Measurements from ENCODE around the gene CHGA. TPM values are rescaled to one million over a fixed set of nuclear protein-coding genes. Genes with fewer than 3 reads are reported as not detected.

Gene CHGA
- total RNA-seq, 1 experiment from 2014 or later = 8.5 TPM

GRCh38 chr14:92969871-92970270, 46.9 kb downstream of the CHGA start:
- H3K27ac Mint-ChIP-seq = peak overlapping the region; percentile 74; the same call in 1 of the 2 replicates
- ChIA-PET POLR2A (no interaction called here), CTCF (interaction anchor here (0.7 to 1.9 kb wide), 7 partner anchors 15 to 162 kb away, joined by 3 to 14 read pairs (median 4); no protein-coding TSS in a partner anchor)
- peaks cover 46% of the 10 kb centered on the region for H3K4me1 Mint-ChIP-seq
- DNase-seq (ENCODE audit: low spot score) (no peak), ATAC-seq (no peak)
- H3K9me3 Mint-ChIP-seq = peaks cover 12% of the 10 kb centered on the region
- no peak for TF ChIP-seq E2F4 (CRISPR knock-in tag; IDR thresholded peaks at IDR 0.05; ENCODE audit: borderline replicate concordance, low read depth)
- no peak overlapping the region for H3K4me3 Mint-ChIP-seq
- H3K27me3 Mint-ChIP-seq (ENCODE audit: low read depth) = no peaks in the 10 kb centered on the region
- peaks cover 10% of the 10 kb centered on the region for H3K36me3 Mint-ChIP-seq

- H3K36me3 Mint-ChIP-seq = peaks cover 6% of the 10 kb centered on the region
Observed at GRCh38 chr14:92970271-92970670, 47.3 kb downstream of the CHGA start.

GRCh38 chr14:92971601-92972180, 48.7 kb downstream of the CHGA start:
- ATAC-seq = no peak
- ChIA-PET CTCF (interaction anchor here (1.3 to 1.5 kb wide), 4 partner anchors 20 to 168 kb away, joined by 3 to 5 read pairs (median 4); no protein-coding TSS in a partner anchor), POLR2A (no interaction called here)
- Mint-ChIP-seq H3K27me3 (ENCODE audit: low read depth) (no peaks in the 10 kb centered on the region), H3K27ac (0 out of 2 replicates have a peak overlapping the region, but pooled peaks have one; percentile 58), H3K36me3 (peaks cover 15% of the 10 kb centered on the region), H3K4me1 (peaks cover 41% of the 10 kb centered on the region), H3K9me3 (peaks cover 17% of the 10 kb centered on the region), H3K4me3 (no peak overlapping the region)
- no peak for DNase-seq (ENCODE audit: low spot score)
- no peak for TF ChIP-seq PREB (CRISPR knock-in tag; IDR thresholded peaks at IDR 0.05; ENCODE audit: borderline replicate concordance)
- no peak for TF ChIP-seq ESRRA (CRISPR knock-in tag; IDR thresholded peaks at IDR 0.05; ENCODE audit: borderline replicate concordance)
- TF ChIP-seq ZBTB43 (CRISPR knock-in tag; IDR thresholded peaks at IDR 0.05) = no peak
- TF ChIP-seq NR3C1 (CRISPR knock-in tag; conservative IDR thresholded peaks at IDR 0.05; ENCODE audit: low read depth) = no peak

More at GRCh38 chr14:92970271-92970670, 47.3 kb downstream of the CHGA start:
- ATAC-seq (no peak), DNase-seq (ENCODE audit: low spot score) (no peak)
- Mint-ChIP-seq H3K4me3 (no peak overlapping the region), H3K27me3 (ENCODE audit: low read depth) (no peaks in the 10 kb centered on the region), H3K27ac (no peak overlapping the region), H3K4me1 (peaks cover 42% of the 10 kb centered on the region), H3K9me3 (peaks cover 8% of the 10 kb centered on the region)
- ChIA-PET CTCF (interaction anchor here (0.7 to 1.9 kb wide), 6 partner anchors 18 to 162 kb away, joined by 3 to 14 read pairs (median 4); no protein-coding TSS in a partner anchor), POLR2A (no interaction called here)
- TF ChIP-seq ZBTB21 (CRISPR knock-in tag; IDR thresholded peaks at IDR 0.05; ENCODE audit: borderline replicate concordance) (no peak), E2F5 (CRISPR knock-in tag; IDR thresholded peaks at IDR 0.05) (no peak), ZNF138 (CRISPR knock-in tag; conservative IDR thresholded peaks at IDR 0.05) (no peak), ZMAT4 (CRISPR knock-in tag; IDR thresholded peaks at IDR 0.05) (no peak), PRRX2 (CRISPR knock-in tag; IDR thresholded peaks at IDR 0.05) (no peak), KAT7 (CRISPR knock-in tag; IDR thresholded peaks at IDR 0.05; ENCODE audit: borderline replicate concordance) (no peak), ZNF263 (CRISPR knock-in tag; IDR thresholded peaks at IDR 0.05; ENCODE audit: low read depth) (no peak), SP1 (CRISPR knock-in tag; conservative IDR thresholded peaks at IDR 0.05) (no peak), TP53 (CRISPR knock-in tag; IDR thresholded peaks at IDR 0.05) (no peak), NFATC4 (CRISPR knock-in tag; IDR thresholded peaks at IDR 0.05) (no peak), ZNF317 (CRISPR knock-in tag; IDR thresholded peaks at IDR 0.05; ENCODE audit: borderline replicate concordance, low read depth) (no peak), ERG (CRISPR knock-in tag; IDR thresholded peaks at IDR 0.05) (no peak), MLX (CRISPR knock-in tag; IDR thresholded peaks at IDR 0.05) (no peak)
